Hematopoietic multipotent progenitor cell treated with erythropoietin and hydrocortisone succinate and interleukin-3 and kit ligand, for 15 days (in vitro differentiated cells): Measurements from ENCODE around the gene ERV3-1.

ENCODE experiments used
- DNase-seq: peaks from one replicate; pipeline ENCODE4 v3.0.0-alpha.2; 2015; ENCODE audit warnings: low spot score

The ERV3-1 gene

GRCh38 chr7:64944667-64945502, 61.6 kb downstream of the ERV3-1 start:
- peak; percentile 73 for DNase-seq
